GM03348 (cell line): Measurements from ENCODE around the gene SIGLEC7.

ENCODE experiments used
- DNase-seq: peaks from one replicate; pipeline ENCODE4 v3.0.0; 2012; ENCODE audit warnings: low spot score

SIGLEC7 gene

DNA sequence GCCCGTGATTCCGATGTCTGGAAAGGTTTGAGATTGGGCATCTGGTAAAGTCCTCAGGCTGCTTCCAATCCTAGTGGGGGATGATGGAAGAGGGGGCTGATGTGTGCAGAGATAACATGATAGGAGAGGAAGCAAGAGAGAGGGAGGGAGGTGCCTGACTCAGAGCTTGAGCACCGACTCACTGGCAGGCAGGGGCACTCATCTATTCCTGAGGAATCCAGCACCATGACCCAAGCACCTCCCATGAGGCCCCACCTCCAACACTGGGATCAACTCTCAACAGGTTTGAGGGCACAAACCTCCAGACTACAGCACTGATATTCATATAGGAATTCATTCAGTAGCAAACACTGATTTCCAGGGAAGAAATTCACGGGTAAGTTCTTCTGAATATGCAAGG, 23.0 kb upstream of the SIGLEC7 start:
- DNase-seq: no peak

DNA sequence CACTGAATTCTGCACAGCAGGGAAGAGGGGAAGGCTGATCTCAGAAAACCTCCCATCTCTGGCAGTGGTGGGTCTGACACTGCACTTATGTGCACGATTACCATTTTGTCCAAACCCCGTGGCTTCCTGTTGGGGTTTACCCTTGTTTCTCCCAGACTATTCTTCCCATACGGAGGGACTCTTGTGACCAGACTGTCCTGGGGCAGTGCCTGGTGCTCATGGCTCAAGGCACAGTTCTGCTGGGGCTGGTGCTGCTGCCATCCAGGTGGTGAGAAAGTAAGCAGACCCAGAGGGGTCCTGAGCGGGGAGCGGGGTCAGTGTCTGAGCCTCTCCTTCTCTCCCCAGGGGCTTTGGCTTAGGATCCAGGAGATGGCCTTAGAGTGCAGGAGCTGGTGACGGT, 22.5 kb upstream of the SIGLEC7 start:
- no peak for DNase-seq

DNA sequence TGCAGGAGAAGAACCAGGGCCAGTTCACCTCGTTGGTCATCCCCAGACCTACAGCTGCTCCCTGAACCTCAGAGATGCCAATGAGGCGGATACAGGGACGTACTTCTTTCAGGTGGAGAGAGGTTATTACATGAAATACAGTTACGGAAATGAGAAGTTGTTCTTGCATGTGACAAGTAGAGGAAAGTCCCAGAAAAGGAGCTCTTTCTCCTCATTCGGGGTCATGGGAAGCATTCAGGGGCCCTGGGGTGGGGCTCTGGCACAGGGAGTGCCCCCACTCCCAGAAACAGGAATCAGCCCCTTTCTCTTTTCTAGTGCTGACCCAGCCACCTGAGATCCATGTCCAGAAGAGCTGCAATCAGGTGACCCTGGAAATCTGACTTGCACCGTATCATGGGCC, 21.9 kb upstream of the SIGLEC7 start:
- DNase-seq: no peak

DNA sequence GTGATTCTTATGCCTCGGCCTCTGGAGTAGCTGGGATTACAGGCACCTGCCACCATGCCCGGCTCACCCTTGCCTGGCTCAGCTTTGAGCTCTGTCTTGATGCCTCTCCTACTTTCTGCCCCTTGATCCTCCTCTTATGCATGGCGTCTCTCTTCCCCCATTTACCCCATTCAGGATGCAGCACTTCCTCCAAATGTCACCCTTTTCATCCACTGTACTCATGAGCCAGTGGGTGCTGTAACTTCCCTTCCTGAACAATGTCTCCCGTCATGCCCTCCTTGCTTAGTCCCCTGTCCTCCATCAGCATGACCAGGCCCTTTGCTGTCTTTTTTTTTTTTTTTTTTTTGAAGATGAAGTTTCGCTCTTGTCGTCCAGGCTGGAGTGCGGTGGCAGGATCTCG, 20.8 kb upstream of the SIGLEC7 start:
- DNase-seq: no peak

DNA sequence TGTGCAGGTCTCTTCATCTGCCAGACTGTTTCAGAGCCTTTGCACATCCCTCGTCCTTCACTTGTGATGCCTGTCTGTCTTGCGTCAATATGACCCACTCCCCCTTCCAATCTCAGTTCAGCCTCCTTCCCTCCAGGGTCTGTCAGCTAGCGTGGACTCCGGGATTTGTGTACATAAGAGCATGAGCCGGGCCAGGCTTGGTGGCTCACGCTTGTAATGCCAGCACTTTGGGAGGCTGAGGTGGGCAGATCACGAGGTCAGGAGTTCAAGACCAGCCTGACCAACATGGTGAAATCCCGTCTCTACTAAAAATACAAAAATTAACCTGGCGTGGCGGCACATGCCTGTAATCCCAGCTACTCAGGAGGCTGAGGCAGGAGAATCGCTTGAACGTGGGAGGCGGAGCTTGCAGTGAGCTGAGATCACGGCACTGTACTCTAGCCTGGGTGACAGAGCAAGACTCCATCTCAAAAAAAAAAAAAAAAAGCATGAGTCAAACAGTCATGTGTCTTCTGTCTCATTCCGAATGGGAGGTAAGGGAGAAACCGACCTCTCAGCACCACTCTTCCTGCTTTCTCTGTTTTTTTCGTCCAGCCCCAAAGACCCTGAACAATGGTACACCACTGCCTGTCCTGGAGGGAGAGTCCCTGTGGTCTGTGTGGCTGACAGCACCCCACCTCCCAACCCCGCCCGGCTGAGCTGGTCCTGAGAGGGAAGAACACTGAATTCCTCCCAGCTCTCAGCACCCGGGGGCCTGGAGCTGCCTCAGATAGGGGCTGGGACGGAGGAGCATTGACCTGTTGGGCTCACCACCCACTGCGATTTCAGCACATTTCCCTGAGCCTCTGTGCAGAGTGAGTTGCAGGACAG, 19.8 kb upstream of the SIGLEC7 start:
- no peak for DNase-seq

DNA sequence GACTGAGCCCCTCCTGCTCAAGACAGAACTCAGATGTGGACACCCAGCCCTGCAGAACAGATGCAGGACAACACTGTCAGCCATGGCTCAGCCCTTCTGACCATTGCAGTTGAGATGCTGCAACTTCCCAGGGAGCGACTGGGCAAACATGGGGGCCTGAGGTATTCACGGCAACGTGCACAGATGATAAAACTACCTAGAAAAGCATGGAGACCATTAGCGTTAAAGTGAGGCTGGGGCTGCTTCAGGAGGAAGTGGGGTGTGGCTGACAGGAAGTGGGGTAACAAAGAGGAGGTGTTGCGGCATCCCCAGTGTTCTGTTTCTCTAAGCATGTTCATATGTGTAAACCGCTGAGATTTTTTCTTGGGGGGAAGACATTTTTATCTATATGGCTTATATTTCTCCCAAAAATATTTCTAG, 18.7 kb upstream of the SIGLEC7 start:
- no peak for DNase-seq

DNA sequence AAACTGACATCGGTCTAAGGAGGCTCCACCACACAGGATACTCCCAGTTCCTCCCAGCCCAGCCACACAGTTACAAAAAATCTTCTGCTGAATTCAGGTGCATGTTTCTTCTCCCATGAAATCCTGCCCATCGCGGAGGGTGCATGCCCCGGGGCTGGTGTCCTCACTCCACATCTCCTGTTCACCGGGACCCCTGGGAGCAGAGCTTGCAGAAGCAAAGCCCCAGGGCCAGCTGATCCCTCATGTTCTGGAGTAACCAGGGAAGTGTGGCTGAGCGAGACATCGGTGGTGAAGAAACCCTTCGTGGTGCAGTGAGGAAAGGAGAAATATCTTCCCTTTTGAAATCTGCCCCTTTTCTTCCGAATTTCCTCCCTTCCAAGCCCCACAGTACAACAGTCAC, 18.3 kb upstream of the SIGLEC7 start:
- DNase-seq: no peak

DNA sequence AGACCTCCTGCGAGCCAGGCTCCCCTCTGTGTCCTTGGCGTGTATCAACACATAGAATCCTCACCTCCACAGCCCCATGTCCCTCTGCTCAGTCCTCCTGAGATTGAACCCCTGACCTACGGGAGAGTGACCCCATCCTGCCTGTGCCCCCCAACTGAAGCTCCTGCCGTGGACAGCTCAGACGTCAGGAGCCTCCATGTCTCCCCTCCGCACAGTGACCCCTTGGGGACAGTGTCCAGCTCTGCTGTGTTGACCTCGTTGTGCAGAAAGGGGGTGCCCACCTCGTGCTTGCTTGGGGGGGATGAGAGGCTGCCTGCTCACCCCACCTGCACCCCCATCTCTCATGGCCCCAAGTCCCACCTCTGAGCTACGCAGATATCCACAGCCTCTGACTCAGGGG, 17.9 kb upstream of the SIGLEC7 start:
- no peak for DNase-seq

DNA sequence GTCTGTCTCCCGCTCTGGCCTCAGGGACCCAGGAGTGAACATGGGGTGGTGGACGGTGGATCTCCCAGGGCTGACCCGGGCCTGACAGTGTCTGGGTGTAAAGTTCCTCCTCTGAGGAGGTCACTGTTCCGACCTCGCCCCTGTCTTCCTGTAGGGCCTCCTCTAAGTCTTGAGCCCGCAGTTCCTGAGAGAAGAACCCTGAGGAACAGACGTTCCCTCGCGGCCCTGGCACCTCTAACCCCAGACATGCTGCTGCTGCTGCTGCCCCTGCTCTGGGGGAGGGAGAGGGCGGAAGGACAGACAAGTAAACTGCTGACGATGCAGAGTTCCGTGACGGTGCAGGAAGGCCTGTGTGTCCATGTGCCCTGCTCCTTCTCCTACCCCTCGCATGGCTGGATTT, 17.4 kb upstream of the SIGLEC7 start, which contains the start of gene SIGLEC9:
Gene SIGLEC9, plus strand, starts transcription at position 178 of the 400 bp plus-strand sequence. Its CDS starts 69 bp downstream, at position 247.
- no peak for DNase-seq

DNA sequence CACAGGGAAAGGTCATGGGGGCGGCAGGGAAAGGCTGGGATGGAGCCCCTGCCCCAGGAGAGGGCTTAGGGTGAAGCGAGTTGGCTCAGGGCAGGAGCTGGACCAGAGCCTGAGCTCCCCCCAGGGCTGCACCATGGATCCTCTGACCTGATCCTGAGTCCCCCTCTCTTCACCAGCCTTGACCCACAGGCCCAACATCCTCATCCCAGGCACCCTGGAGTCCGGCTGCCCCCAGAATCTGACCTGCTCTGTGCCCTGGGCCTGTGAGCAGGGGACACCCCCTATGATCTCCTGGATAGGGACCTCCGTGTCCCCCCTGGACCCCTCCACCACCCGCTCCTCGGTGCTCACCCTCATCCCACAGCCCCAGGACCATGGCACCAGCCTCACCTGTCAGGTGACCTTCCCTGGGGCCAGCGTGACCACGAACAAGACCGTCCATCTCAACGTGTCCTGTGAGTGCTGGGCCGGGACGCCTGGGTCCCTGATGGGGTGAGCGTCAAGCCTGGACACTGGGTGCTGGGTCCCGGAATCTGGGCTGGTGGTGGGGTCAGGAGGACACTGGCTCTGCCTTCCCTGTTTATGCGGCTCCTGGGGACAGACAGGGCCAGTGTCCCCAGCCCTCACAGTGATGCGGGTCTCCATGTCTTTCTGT, 16.6 kb upstream of the SIGLEC7 start:
- DNase-seq: no peak

DNA sequence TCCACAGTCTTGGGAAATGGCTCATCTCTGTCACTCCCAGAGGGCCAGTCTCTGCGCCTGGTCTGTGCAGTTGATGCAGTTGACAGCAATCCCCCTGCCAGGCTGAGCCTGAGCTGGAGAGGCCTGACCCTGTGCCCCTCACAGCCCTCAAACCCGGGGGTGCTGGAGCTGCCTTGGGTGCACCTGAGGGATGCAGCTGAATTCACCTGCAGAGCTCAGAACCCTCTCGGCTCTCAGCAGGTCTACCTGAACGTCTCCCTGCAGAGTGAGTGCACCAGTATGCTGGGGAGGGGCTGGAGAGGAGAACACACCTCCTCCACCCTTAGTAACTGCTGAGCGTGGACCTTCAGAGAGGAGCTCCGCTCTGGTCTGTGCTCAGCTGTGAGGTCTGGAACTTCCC, 15.1 kb upstream of the SIGLEC7 start:
- DNase-seq: no peak

DNA sequence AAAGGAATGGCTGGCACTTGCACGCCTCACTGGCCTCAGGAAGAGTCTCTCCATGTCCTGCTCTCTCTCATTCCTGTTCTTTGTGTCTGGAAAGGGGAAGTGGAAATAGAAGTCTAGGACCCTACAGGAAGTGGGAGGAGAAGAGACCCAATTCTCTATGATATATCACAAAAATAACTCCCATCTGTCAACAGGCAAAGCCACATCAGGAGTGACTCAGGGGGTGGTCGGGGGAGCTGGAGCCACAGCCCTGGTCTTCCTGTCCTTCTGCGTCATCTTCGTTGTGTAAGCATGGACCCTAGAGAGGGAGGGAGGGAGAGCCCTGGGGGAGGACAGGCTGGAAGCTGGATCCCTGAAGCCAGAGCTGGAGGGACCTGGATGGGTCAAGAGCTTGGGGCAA, 14.3 kb upstream of the SIGLEC7 start:
- no peak for DNase-seq

DNA sequence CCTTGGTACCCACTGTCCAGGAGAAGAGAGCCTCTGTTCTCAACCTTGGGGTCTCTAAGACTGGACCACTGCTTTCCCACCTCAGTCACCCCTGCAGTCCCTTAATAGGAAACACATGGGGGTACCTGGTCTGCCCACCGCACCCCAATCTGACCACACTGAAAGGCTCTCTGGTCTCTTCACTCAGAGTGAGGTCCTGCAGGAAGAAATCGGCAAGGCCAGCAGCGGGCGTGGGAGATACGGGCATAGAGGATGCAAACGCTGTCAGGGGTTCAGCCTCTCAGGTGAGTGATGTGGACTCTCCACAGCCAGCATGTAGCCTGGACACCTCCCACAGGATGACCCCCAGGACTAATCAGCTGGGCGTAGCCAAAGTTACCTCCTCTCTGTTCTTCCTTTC, 13.9 kb upstream of the SIGLEC7 start:
- no peak for DNase-seq

DNA sequence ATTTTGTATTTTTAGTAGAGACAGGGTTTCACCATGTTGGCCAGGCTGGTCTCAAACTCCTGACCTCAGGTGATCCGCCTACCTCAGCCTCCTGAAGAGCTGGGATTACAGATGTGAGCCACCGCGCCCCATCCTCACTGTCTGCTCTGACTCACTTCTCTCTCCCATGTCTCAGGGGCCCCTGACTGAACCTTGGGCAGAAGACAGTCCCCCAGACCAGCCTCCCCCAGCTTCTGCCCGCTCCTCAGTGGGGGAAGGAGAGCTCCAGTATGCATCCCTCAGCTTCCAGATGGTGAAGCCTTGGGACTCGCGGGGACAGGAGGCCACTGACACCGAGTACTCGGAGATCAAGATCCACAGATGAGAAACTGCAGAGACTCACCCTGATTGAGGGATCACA, 12.4 kb upstream of the SIGLEC7 start:
- no peak for DNase-seq

DNA sequence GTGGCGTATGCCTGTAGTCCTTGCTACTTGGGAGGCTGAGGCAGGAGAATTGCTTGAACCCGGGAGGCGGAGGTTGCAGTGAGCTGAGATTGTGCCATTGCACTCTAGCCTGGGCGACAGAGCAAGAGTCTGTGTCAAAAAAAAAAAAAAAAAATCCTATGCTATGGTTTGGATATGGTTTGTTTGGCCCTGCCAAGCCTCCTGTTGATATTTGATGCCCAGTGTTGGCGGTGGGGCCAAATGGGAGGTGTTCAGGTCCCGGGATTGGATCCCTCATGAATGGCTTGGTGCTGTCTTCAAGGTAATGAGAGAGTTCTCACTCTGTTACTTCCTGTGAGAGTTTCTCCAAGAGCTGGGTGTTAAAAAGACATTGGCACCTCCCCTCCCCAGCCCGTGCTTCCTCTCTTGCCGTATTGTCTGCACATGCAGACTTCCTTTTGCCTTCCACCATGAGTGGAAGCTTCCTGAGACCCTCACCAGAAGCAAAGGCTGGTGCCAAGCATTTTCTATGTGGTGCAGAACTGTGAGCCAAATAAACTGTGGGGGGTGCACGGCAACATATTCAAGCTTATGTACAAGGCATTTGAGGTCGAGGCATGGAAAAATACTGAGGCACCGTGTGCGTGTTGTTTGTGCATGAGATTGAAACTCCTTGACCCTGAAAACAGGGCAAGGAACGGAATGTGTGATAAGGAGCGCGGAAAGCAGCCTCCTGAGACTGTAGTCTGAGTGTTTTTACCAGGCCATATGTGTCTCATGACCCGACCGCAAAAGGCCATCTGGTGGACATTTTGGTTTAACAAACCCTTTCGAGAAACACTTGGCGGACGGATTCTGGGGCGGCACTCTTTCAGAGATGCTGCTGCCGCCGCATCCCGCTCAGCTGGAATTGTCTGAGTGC, 10.1 kb upstream of the SIGLEC7 start:
- no peak for DNase-seq

DNA sequence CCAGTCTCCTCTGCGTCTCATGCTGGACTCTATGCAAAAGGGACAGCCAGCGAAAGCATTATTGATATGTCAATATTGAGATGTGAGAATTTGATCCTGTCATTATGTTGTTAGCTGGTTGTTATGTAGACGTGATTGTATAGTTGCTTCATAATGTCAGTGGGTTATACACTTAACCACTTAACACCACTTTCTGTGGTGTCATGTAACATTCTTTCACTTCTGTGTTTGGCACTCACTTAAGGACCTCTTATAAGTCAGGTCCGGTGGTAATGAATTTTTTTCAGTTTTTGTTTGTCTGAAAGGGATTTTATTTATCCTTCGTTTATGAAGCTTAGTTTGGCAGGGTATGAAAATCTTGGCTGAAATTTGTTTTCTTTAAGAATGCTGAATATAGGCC, 7.1 kb upstream of the SIGLEC7 start:
- no peak for DNase-seq

DNA sequence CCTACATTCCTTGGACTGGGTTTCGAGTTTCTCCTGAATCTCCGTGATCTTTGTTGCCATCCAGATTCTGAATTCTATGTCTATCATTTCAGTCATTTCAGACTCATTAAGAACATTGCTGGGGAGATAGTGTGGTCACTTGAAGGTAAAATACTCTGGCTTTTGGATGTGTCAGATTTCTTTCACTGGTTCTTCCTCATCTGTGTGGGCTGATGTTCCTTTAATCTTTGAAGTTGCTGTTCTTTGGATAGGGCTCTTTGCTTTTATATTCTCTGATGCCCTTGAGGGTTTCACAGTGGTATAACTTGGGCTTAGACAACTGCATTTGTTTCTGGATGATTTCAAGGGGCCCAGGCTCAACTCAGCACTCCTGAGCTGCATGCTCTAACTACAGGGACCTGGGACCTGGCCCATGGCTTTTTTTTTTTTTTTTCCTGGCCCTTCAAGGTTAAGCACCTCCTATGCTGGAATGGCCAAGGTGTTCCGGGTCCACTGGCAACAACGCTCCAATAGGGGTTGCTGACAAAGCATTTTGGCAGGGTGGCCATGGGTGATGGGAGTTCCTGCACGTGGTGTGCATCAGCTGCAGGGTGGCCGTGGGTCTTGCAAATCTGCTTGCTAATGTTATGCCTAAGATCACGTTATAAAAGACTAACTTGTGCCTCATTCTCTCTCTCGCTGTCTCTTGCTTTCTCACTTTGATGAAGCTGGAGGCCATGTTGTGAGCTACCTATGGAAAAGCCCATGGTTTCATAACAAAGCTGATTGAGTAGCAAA, 5.9 kb upstream of the SIGLEC7 start:
- no peak for DNase-seq

DNA sequence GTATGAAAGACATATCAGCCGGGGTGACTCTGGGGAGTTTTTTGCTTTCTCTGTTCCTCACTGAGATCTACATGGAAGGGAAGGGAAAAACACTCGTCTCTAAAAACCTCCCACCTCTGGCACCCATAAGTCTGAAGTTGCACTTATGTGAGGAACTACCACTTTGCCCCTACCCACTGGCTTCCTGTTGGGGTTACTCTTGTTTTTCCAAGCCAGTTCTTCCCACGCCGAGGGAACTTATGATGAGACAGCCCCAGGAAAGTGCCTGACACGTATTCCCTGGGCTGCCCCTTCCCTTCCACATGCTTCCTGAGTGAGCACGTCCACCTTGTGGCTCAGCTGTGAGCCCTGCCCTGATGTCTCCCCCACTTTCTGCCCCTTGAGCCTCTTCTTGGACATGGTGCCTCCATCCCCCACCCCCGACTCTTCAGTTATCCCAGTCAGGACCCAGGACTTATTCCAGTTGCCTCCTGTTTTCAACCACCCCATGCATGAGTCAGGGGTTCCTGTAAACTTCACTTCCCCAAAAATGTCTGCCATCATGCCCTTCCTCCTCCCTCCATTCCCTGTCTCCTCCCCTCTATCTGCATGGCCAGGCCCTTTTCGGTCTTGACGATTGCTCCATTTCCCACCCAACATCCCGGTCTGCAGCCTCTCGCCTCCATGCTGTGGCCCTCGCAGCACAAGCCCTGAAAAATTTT, 5.1 kb upstream of the SIGLEC7 start:
- no peak for DNase-seq

DNA sequence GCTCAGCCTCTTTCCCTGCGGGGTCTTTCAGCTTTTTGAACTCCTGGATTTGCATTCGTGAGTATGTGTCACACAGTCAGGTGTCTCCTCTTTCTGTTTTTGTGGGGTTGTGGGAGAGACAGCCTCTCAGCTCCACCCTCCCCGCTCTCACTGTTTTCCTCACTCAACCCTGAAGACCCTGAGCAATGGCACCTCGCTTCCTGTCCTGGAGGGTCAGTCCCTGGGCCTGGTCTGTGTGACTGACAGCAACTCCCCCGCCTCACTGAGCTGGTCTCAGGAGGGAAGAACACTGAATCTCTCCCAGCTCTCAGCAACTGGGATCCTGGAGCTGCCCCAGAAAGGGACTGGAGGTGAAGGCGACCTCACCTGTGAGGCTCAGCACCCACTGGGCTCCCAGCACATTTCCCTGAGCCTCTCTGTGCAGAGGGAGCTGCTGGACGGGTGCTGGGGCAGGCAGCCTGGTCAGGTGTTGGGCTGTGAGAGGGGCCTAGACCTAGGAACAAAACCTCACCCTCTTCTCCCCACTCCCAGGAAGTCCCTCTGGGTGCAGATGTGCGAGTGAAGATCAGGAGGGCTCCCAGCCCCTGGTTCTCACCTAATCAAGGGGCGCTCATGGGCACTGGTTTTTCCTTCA, 4.2 kb upstream of the SIGLEC7 start:
- no peak for DNase-seq

DNA sequence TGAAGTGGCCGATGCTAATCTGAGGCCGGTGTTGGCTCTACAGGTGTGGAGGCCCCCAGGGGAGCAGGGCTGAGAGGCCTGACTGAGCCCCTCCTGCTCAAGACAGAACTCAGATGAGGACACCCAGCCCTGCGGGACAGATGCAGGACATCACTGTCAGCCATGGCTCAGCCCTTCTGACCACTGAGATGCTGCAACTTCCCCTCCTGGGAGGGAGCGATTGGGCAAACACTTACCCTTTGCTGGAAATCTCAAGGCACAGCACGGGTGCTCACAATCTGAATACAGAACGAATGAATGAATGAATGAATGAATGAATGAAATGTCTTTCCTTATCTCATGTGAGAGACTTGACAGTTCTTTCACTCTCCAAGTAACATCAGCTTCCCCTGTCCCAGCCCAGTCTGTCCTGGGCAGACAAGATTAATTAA, 3.5 kb upstream of the SIGLEC7 start:
- DNase-seq: no peak
